NT2/D1 (cell line): ENCODE results near the gene MUC5B.

Experiments used
- YY1 ChIP-seq: IDR thresholded peaks from 2 replicates; pipeline ENCODE4 v1.6.1; 2011; ENCODE audit not compliant: insufficient read length, insufficient read depth
- ZNF274 ChIP-seq: IDR thresholded peaks from 2 replicates; pipeline ENCODE4 v1.6.1; 2011; ENCODE audit warnings: mild to moderate bottlenecking, low read depth, low read length

DNA sequence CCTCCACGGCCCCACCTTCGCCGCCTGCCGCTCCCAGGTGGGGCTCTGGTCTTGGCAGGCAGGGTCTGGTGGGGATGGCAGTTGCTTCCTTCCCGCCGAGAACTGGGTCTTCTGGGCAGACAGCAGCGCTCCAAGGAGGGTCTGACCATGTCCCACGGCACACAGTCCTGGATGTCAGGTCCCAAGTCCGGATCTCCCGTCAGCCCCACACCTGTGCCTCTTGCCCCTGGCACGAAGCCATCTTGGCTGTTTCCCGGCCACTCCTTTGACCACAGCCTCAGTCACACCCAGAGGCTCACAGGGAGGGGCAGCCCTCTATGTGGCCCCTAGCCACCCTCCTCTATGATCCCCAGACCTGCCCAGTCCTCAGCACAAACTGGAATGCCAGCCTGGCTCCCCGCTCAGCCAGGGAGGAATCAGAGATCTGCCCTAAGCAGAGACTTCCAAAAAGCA lies 14.3 kb downstream of the MUC5B start:
- TF ChIP-seq ZNF274 (no peak), YY1 (no peak)
